ENCODE measurements around the gene AKAP9. TPM values are rescaled to one million over a fixed set of nuclear protein-coding genes. Genes with fewer than 3 reads are reported as not detected.

Gene AKAP9
- total RNA-seq, 2 donors from 2014 or later = 70.0 to 93.9 TPM

DNA sequence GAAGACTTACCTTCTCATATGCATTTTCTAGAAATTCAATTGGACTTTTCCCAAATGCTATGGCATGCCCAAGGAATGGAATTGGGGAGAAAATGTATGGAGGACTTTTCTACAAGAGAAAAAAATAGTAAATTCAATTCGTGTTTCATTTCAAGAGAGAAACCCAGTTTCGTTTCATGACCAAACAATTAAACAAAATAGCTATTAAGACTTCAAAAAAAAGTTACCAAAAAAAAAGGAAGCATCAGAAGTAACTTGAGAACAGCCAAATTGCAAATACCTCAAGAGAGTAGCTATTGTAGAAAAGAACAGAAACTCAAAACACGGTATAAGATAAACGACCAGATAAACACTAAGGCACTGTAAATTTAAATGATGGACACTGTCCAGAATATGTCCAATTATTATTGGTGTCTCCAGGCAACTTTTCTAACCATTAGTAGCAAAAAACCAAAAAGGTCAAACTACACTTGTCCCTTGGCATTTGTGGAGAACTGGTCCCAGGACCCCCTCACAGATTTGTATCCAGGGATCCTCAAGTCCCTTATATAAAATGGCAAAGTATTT, 191.2 kb downstream of the AKAP9 start:
- intact Hi-C loops (cut with DNase I) = no loop called here
- Histone ChIP-seq H3K36me3 (replicated peaks in 1 of 2; ENCODE audit: insufficient read depth in 1 of 2, low read depth in 2 of 2) (peaks cover 0 to 3% of the 10 kb centered on the region in 2 donors), H3K4me1 (peaks cover 24% of the 10 kb centered on the region), H3K27ac (no peak overlapping the region), H3K27me3 (no peaks in the 10 kb centered on the region), H3K9me3 (no peaks in the 10 kb centered on the region), H3K4me3 (no peak overlapping the region)
- TF ChIP-seq POLR2A (IDR thresholded peaks at IDR 0.05) = no peak
- TF ChIP-seq, protein P1, sequence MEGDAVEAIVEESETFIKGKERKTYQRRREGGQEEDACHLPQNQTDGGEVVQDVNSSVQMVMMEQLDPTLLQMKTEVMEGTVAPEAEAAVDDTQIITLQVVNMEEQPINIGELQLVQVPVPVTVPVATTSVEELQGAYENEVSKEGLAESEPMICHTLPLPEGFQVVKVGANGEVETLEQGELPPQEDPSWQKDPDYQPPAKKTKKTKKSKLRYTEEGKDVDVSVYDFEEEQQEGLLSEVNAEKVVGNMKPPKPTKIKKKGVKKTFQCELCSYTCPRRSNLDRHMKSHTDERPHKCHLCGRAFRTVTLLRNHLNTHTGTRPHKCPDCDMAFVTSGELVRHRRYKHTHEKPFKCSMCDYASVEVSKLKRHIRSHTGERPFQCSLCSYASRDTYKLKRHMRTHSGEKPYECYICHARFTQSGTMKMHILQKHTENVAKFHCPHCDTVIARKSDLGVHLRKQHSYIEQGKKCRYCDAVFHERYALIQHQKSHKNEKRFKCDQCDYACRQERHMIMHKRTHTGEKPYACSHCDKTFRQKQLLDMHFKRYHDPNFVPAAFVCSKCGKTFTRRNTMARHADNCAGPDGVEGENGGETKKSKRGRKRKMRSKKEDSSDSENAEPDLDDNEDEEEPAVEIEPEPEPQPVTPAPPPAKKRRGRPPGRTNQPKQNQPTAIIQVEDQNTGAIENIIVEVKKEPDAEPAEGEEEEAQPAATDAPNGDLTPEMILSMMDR (IDR thresholded peaks at IDR 0.05) = no peak
- no peak for DNase-seq
- ATAC-seq = no peak
- WGBS, 2 donors = 47 to 53% methylated on average over 4 of the region's 4 CpGs

DNA sequence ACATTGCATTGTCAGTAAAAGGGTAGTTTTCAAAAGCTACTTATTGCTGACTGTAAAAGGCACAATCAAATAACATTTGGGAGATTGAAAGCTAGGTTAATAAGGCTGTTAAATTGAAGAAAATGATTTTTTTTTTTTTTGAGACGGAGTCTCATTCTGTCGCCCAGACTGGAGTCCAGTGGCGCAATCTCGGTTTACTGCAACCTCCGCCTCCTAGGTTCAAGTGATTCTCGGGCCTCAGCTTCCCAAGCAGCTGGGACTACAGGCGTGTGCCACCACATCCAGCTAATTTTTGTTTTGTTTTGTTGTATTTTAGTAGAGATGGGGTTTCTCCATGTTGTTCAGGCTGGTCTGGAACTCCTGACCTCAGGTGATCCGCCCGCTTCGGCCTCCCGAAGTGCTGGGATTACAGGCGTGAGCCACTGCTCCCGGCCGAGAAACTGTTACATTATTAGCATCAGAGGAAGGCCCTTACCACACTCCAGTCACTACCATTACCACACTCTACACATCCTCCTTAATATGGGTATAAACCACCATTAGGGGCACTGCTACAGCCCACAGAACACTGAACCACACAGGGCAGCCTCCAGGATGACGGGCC, 192.6 kb downstream of the AKAP9 start:
- DNase-seq (no peak), ATAC-seq (no peak)
- intact Hi-C loops (cut with DNase I) = no loop called here
- H3K27ac ChIP-seq = peak overlapping the region; percentile 93 to 99 (median 97)
- H3K36me3 ChIP-seq (replicated peaks in 1 of 2; ENCODE audit: insufficient read depth in 1 of 2, low read depth in 2 of 2) = peaks cover 0 to 3% of the 10 kb centered on the region in 2 donors
- no peak for TF ChIP-seq POLR2A (IDR thresholded peaks at IDR 0.05)
- TF ChIP-seq, protein P1 (IDR thresholded peaks at IDR 0.05) = no peak
- H3K27me3 ChIP-seq = no peaks in the 10 kb centered on the region
- H3K9me3 ChIP-seq = no peaks in the 10 kb centered on the region
- H3K4me1 ChIP-seq = peaks cover 24% of the 10 kb centered on the region
- H3K4me3 ChIP-seq = peak overlapping the region; percentile 69 to 95
- 31 to 33% methylated on average over 15 of the region's 15 CpGs for WGBS, 2 donors

DNA sequence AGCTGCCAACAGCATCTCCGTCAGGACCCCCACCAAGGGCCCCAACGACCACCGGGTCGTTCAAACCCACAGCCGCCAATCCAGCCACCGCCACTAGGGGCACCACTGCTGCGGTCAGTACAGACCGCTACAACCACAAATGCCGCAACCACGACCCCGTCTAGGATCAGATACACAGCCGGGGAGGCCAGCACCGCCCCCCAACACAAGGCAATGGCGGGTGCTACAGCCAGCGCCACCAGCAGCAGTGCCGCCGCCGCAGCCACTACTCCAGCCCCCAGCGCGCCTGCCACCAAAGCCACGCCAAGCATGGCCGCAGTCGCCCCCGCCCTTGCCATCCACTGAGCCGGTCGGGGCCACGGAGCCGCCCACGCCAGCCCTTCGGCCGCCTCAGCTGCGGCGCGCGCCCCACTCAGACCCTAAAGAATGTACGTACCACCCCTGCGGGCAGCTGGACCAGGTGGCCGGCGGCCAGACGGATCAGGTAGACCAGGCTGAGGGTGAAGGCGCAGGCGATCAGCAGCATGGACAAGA, 193.1 kb downstream of the AKAP9 start:
- H3K9me3 ChIP-seq = no peaks in the 10 kb centered on the region
- TF ChIP-seq POLR2A (IDR thresholded peaks at IDR 0.05) = no peak
- TF ChIP-seq, protein P1 (IDR thresholded peaks at IDR 0.05) = peak; percentile 63 to 89 (median 70)
- ATAC-seq = peak; percentile 36
- WGBS, 2 donors = 0 to 1% methylated on average over 16 to 42 of the region's 42 CpGs
- H3K4me3 ChIP-seq = peak overlapping the region; percentile 69 to 95
- intact Hi-C loops (cut with DNase I) = no loop called here
- H3K36me3 ChIP-seq (replicated peaks in 1 of 2; ENCODE audit: insufficient read depth in 1 of 2, low read depth in 2 of 2) = peaks cover 0 to 3% of the 10 kb centered on the region in 2 donors
- DNase-seq = peak; percentile 61 to 76 (median 70)
- peaks cover 24% of the 10 kb centered on the region for H3K4me1 ChIP-seq
- no peaks in the 10 kb centered on the region for H3K27me3 ChIP-seq
- H3K27ac ChIP-seq = peak overlapping the region; percentile 93 to 99 (median 97)

DNA sequence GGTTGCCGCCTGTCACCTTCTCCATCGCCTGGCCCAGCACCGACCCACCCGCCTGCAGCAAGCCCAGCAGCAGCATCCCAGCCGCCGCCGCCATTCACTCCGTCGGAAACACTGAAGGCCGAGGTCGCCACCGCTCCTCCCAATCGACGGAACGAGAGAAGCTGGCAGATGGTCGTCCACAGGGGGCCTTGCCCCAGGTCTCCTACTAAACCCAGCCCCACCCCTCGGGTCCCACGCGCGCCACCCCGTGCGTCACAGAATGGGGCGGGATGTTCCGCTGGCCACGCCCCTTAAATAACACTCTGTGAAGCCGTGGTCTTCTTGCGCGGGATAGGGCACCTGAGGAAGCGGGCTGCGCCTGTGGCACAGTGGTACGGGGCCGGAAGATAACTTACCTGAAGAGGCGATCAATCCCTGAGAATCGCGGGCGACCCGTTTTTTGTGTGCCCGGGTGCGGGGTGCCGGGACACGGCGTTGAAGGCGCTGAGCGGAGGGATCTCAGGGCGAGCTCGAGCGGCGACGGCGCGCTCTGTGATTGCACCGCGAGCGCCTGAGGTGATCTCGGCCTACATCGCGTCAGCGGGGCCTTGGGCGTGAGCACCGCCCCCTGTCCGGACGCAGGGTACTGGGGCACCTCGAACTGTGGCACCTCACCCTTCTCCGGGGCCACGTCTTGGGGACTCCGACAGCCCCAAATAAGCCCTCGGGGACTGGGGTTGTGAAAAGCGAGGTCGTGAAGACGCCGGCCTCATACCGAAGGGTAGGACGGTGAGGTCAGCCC, 193.8 kb downstream of the AKAP9 start, which contains the start of gene CYP51A1:
CYP51A1 (minus strand) TSS at position 207 of the 781 bp plus-strand sequence; CDS start at position 94, 113 bp downstream.
- WGBS, 2 donors = 0 to 1% methylated on average over 6 to 73 of the region's 73 CpGs
- no peaks in the 10 kb centered on the region for H3K27me3 ChIP-seq
- intact Hi-C loops (cut with DNase I) = no loop called here
- peak within 1 kb of the TSS; percentile 93 to 99 (median 97) for H3K27ac ChIP-seq
- TF ChIP-seq, protein P1 (IDR thresholded peaks at IDR 0.05) = peak in 3 of 7 experiments; percentile 25 to 33 (median 30)
- TF ChIP-seq POLR2A (IDR thresholded peaks at IDR 0.05) = peak; percentile 82 to 97 (median 96)
- DNase-seq (peak; percentile 92 to 96 (median 94)), ATAC-seq (peak; percentile 92)
- H3K4me1 ChIP-seq = peaks cover 24% of the 10 kb centered on the region
- peaks cover 0 to 2% of the 10 kb centered on the region in 2 donors for H3K36me3 ChIP-seq (replicated peaks in 1 of 2; ENCODE audit: insufficient read depth in 1 of 2, low read depth in 2 of 2)
- peak within 1 kb of the TSS; percentile 69 to 95 for H3K4me3 ChIP-seq
- no peaks in the 10 kb centered on the region for H3K9me3 ChIP-seq

All from body of pancreas (tissue), 4 donors.